K562 (cell line): Measurements from ENCODE around the gene FAR1. TPM values are rescaled to one million over a fixed set of nuclear protein-coding genes. Genes with fewer than 3 reads are reported as not detected.

Experiments used
- ARNT ChIP-seq, 2 experiments: fragments of 450-650 bp; IDR thresholded peaks; 2 replicates each; pipeline ENCODE4 v1.6.1; 2016; ENCODE audit warnings: mild to moderate bottlenecking in 1 of 2
- ATF1 ChIP-seq, 2 experiments: fragments of 450-650 bp in 1 of 2; IDR thresholded peaks; 2 replicates each; pipeline ENCODE4 v1.6.1; 2016; ENCODE audit warnings: missing compliant biosample characterization in 1 of 2, missing genetic modification characterization in 1 of 2
- ATF3 ChIP-seq, 2 experiments: fragments of 450-650 bp in 1 of 2; sonication (generic) in 1 of 2; formaldehyde crosslinking in 1 of 2; IDR thresholded peaks in 1 of 2; conservative IDR thresholded peaks in 1 of 2; 2 replicates each; pipeline versions ENCODE4 v1.6.1 to v1.8.1; 2016 to 2023; ENCODE audit warnings: mild to moderate bottlenecking in 2 of 2, moderate library complexity in 2 of 2, inconsistent platforms in 1 of 2, missing genetic modification reagents in 1 of 2
- DIDO1 ChIP-seq: fragments of 450-650 bp; IDR thresholded peaks from 2 replicates; pipeline ENCODE4 v1.6.1; 2016; ENCODE audit warnings: low read depth, missing biosample characterization, missing genetic modification characterization
- ETV1 ChIP-seq: fragments of 450-650 bp; conservative IDR thresholded peaks from 2 replicates; pipeline ENCODE4 v1.6.1; 2016; ENCODE audit warnings: missing genetic modification characterization, control low read depth, low read depth, missing compliant biosample characterization
- GATAD2B ChIP-seq: fragments of 450-650 bp; IDR thresholded peaks from 2 replicates; pipeline ENCODE4 v1.6.1; 2017; ENCODE audit warnings: mild to moderate bottlenecking, borderline replicate concordance
- MNT ChIP-seq, 2 experiments: fragments of 450-650 bp; conservative IDR thresholded peaks; 2 replicates each; pipeline ENCODE4 v1.6.1; 2017; ENCODE audit warnings: mild to moderate bottlenecking in 2 of 2, moderate library complexity in 2 of 2
- RERE ChIP-seq: sonication (generic); formaldehyde crosslinking; IDR thresholded peaks from 2 replicates; pipeline ENCODE4 v1.8.0; 2023; ENCODE audit warnings: missing genetic modification reagents, mild to moderate bottlenecking, borderline replicate concordance
- SMARCC2 ChIP-seq: fragments of 450-650 bp; IDR thresholded peaks from 2 replicates; pipeline ENCODE4 v1.6.1; 2017; ENCODE audit warnings: antibody characterized with exemption, moderate library complexity, mild to moderate bottlenecking, low read depth
- STAT5A ChIP-seq: IDR thresholded peaks from 2 replicates; pipeline ENCODE4 v1.6.1; 2012; ENCODE audit warnings: low read length, inconsistent platforms, borderline replicate concordance
- TAL1 ChIP-seq: fragments of 450-650 bp; IDR thresholded peaks from 2 replicates; pipeline ENCODE4 v1.6.1; 2016; ENCODE audit warnings: mild to moderate bottlenecking
- TEAD4 ChIP-seq, 2 experiments: sonication (generic) in 1 of 2; formaldehyde crosslinking in 1 of 2; IDR thresholded peaks; 2 replicates each; pipeline versions ENCODE4 v1.6.1 to v1.8.0; 2012 to 2022; ENCODE audit warnings: borderline replicate concordance in 1 of 2, inconsistent platforms in 1 of 2, low read length in 1 of 2, mild to moderate bottlenecking in 1 of 2, missing genetic modification reagents in 1 of 2
- TSC22D4 ChIP-seq: fragments of 450-650 bp; IDR thresholded peaks from 2 replicates; pipeline ENCODE4 v1.6.1; 2016; ENCODE audit warnings: missing genetic modification characterization, missing biosample characterization, control low read depth
- ZMIZ1 ChIP-seq, 2 experiments: fragments of 150-350 bp in 1 of 2; IDR thresholded peaks; 2 replicates each; pipeline ENCODE4 v1.6.1; 2012 to 2016; ENCODE audit warnings: low read depth in 2 of 2, low read length in 2 of 2, mild to moderate bottlenecking in 1 of 2, moderate library complexity in 1 of 2
- ZNF311 ChIP-seq: fragments of 250-450 bp; sonication (Bioruptor Pico); IDR thresholded peaks from 2 replicates; pipeline ENCODE4 v1.4.0; 2020; ENCODE audit warnings: mild to moderate bottlenecking, moderate library complexity
- polyA plus RNA-seq, 8 experiments: library from polyadenylated mRNA; depleted of rRNA in 4 of 8; stranded (reverse) in 5 of 8; unstranded in 3 of 8; fragments of >200 nt; fragmentation: Nextera tagmentation in 2 of 8; fragmentation: Illumina TruSeq in 1 of 8; extraction: Ambion mirVana in 2 of 8; extraction: Trizol in 1 of 8; gene quantifications; 2 replicates each; pipeline versions ENCODE4 v1.2.1 to v1.2.3, GENCODE V29; 2011 to 2014; ENCODE audit warnings: inconsistent platforms in 1 of 8, missing spikeins in 1 of 8
- total RNA-seq, 7 experiments: library from RNA; depleted of rRNA in 6 of 7; stranded (reverse); fragments of >200 nt in 6 of 7; fragmentation: Illumina TruSeq in 2 of 7; extraction: Trizol in 2 of 7; gene quantifications; 2 replicates each; pipeline versions ENCODE4 v1.2.1 to v1.2.3, GENCODE V29; 2011 to 2021; ENCODE audit warnings: low replicate concordance in 1 of 7

FAR1 gene
- total and polyA plus RNA-seq, 9 of the 15 experiments (the other 6 are each of a cell fraction or from before 2014, with no cell fraction given) = 17.7 to 88.2 (median 52.6) TPM

- peak; percentile 93 for TF ChIP-seq TEAD4 (IDR thresholded peaks at IDR 0.05; ENCODE audit: low read length)
- no peak for TF ChIP-seq TEAD4 (CRISPR knock-in tag; IDR thresholded peaks at IDR 0.05; ENCODE audit: borderline replicate concordance)
- peak; percentile 69 for TF ChIP-seq GATAD2B
- peak in 1 of 2 experiments; percentile 58; a peak in 1 of 4 replicates for TF ChIP-seq ZMIZ1 (IDR thresholded peaks at IDR 0.05; ENCODE audit: low read depth in 2 of 2, low read length in 2 of 2)
- peak; percentile 54; the same call in 1 of the 2 replicates for TF ChIP-seq STAT5A
- 0 out of 2 replicates have a peak, but pooled peaks have one; percentile 63 for TF ChIP-seq ZNF311 (CRISPR knock-in tag)
- no peak for TF ChIP-seq RERE (CRISPR knock-in tag)
- no peak for TF ChIP-seq ATF1 (CRISPR knock-in tag; IDR thresholded peaks at IDR 0.05)
- TF ChIP-seq ATF1 (tag; IDR thresholded peaks at IDR 0.05) = 0 out of 2 replicates have a peak, but pooled peaks have one; percentile 16
- TF ChIP-seq MNT (conservative IDR thresholded peaks at IDR 0.05) = 0 out of 4 replicates have a peak, but pooled peaks of 1 of the 2 experiments have one; percentile 13
- peak; percentile 58; the same call in 1 of the 2 replicates for TF ChIP-seq SMARCC2
- TF ChIP-seq TSC22D4 (tag) = no peak
- peak; percentile 35; the same call in 1 of the 2 replicates for TF ChIP-seq ATF3 (IDR thresholded peaks at IDR 0.05)
- no peak for TF ChIP-seq ATF3 (CRISPR knock-in tag; conservative IDR thresholded peaks at IDR 0.05)
- peak; percentile 49; the same call in 1 of the 2 replicates for TF ChIP-seq ETV1 (tag)
- TF ChIP-seq ARNT (IDR thresholded peaks at IDR 0.05) = peak in 1 of 2 experiments; percentile 32; a peak in 1 of 4 replicates
- no peak for TF ChIP-seq DIDO1 (tag)
- TF ChIP-seq TAL1 = peak; percentile 88
These were observed 29.7 kb downstream of the FAR1 start (continued) for GRCh38 chr11:13698132-13698531.
